ENCODE measurements around the gene C1orf210. TPM values are rescaled to one million over a fixed set of nuclear protein-coding genes. Genes with fewer than 3 reads are reported as not detected.

The C1orf210 gene
- polyA plus RNA-seq, 1 donor (not counting 4 experiments of a cell fraction or from before 2014, with no cell fraction given) = 5.6 TPM

DNA sequence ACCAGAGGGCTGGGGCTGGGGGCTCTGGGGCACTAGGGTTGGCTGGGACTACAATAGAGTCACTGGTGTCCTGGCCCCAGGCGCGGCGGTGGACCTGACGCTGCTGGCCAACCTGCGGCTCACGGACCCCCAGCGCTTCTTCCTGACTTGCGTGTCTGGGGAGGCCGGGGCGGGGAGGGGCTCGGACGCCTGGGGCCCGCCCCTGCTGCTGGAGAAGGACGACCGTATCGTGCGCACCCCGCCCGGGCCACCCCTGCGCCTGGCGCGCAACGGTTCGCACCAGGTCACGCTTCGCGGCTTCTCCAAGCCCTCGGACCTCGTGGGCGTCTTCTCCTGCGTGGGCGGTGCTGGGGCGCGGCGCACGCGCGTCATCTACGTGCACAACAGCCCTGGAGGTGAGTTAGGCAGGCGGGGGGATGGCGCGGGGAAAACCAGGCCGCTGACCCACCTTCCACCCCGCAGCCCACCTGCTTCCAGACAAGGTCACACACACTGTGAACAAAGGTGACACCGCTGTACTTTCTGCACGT is 19.5 kb upstream of the C1orf210 start:
- no peaks in the 10 kb centered on the region for H3K36me3 ChIP-seq (ENCODE audit: control insufficient read depth in 2 of 2, extremely low read depth in 1 of 2, insufficient read depth in 2 of 2, low read length in 2 of 2)
- no peak for DNase-seq (ENCODE audit: low read depth, low spot score)
- dilution Hi-C loops (cut with MboI; ENCODE audit: extremely low pct_ligation_motif_present, low sequenced_read_pairs) = no loop called here
- no peak overlapping the region for H2AFZ ChIP-seq (ENCODE audit: control insufficient read depth, low read length)
- no peaks in the 10 kb centered on the region for H3K9me3 ChIP-seq (ENCODE audit: control insufficient read depth, low read depth, low read length)
- TF ChIP-seq EZH2 (IDR thresholded peaks at IDR 0.05; ENCODE audit: low read length) = no peak
- TF ChIP-seq, protein P1, sequence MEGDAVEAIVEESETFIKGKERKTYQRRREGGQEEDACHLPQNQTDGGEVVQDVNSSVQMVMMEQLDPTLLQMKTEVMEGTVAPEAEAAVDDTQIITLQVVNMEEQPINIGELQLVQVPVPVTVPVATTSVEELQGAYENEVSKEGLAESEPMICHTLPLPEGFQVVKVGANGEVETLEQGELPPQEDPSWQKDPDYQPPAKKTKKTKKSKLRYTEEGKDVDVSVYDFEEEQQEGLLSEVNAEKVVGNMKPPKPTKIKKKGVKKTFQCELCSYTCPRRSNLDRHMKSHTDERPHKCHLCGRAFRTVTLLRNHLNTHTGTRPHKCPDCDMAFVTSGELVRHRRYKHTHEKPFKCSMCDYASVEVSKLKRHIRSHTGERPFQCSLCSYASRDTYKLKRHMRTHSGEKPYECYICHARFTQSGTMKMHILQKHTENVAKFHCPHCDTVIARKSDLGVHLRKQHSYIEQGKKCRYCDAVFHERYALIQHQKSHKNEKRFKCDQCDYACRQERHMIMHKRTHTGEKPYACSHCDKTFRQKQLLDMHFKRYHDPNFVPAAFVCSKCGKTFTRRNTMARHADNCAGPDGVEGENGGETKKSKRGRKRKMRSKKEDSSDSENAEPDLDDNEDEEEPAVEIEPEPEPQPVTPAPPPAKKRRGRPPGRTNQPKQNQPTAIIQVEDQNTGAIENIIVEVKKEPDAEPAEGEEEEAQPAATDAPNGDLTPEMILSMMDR (optimal IDR thresholded peaks at IDR 0.05 in 1 of 3, IDR thresholded peaks at IDR 0.05 in 1 of 3, conservative IDR thresholded peaks at IDR 0.05 in 1 of 3; ENCODE audit: extremely low read depth in 1 of 3, insufficient read depth in 2 of 3, low read length in 3 of 3) = no peak
- no peak overlapping the region for H3K9ac ChIP-seq (ENCODE audit: control insufficient read depth, extremely low read depth, insufficient read depth, low read length)
- H3K4me3 ChIP-seq (ENCODE audit: control insufficient read depth in 2 of 3, extremely low read depth in 1 of 3, insufficient read depth in 2 of 3, low read depth in 1 of 3, low read length in 3 of 3) = no peak overlapping the region
- no peak overlapping the region for H3K4me2 ChIP-seq (ENCODE audit: control insufficient read depth, extremely low read depth, insufficient read depth, low read depth, low read length)
- H3K9me1 ChIP-seq (ENCODE audit: control insufficient read depth, extremely low read depth, insufficient read depth, low read length) = no peaks in the 10 kb centered on the region
- H3K27me3 ChIP-seq (ENCODE audit: control insufficient read depth, extremely low read depth, insufficient read depth, low read length) = peaks cover 8% of the 10 kb centered on the region
- H3K4me1 ChIP-seq (ENCODE audit: control insufficient read depth, extremely low read depth, insufficient read depth, low read length) = no peaks in the 10 kb centered on the region
- no peak overlapping the region for H3K27ac ChIP-seq (ENCODE audit: control insufficient read depth, insufficient read depth, low read length)
- no peaks in the 10 kb centered on the region for H3K79me2 ChIP-seq (ENCODE audit: control insufficient read depth, insufficient read depth, low read length)
- H4K20me1 ChIP-seq (ENCODE audit: control insufficient read depth, extremely low read depth, insufficient read depth, low read length) = no peaks in the 10 kb centered on the region
- no peak for FAIRE-seq

DNA sequence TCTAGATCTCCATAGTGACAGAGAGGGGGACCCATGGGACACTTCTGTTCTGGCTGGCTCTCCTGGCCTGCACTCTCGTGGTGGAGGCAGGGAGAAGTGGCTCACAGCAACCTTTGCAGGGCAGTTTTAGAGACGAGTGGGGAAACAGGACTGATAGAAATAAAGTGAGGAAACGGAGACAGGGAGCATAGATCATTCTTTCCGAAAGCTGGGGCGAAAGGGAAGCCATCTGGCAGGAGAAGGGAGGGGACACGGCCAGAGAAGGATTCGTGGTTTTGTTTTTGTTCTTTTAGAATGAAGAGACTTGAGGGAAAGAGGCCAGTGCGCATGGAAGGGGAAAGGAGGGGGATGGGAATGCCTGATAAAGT is 18.9 kb upstream of the C1orf210 start:
- Histone ChIP-seq H3K4me1 (ENCODE audit: control insufficient read depth, extremely low read depth, insufficient read depth, low read length) (no peaks in the 10 kb centered on the region), H3K9me3 (ENCODE audit: control insufficient read depth, low read depth, low read length) (no peaks in the 10 kb centered on the region), H3K9me1 (ENCODE audit: control insufficient read depth, extremely low read depth, insufficient read depth, low read length) (no peaks in the 10 kb centered on the region), H3K36me3 (ENCODE audit: control insufficient read depth in 2 of 2, extremely low read depth in 1 of 2, insufficient read depth in 2 of 2, low read length in 2 of 2) (no peaks in the 10 kb centered on the region), H2AFZ (ENCODE audit: control insufficient read depth, low read length) (no peak overlapping the region), H3K4me3 (ENCODE audit: control insufficient read depth in 2 of 3, extremely low read depth in 1 of 3, insufficient read depth in 2 of 3, low read depth in 1 of 3, low read length in 3 of 3) (no peak overlapping the region), H3K27me3 (ENCODE audit: control insufficient read depth, extremely low read depth, insufficient read depth, low read length) (peaks cover 8% of the 10 kb centered on the region), H3K4me2 (ENCODE audit: control insufficient read depth, extremely low read depth, insufficient read depth, low read depth, low read length) (no peak overlapping the region), H3K79me2 (ENCODE audit: control insufficient read depth, insufficient read depth, low read length) (no peaks in the 10 kb centered on the region), H4K20me1 (ENCODE audit: control insufficient read depth, extremely low read depth, insufficient read depth, low read length) (no peaks in the 10 kb centered on the region), H3K9ac (ENCODE audit: control insufficient read depth, extremely low read depth, insufficient read depth, low read length) (no peak overlapping the region), H3K27ac (ENCODE audit: control insufficient read depth, insufficient read depth, low read length) (no peak overlapping the region)
- DNase-seq (ENCODE audit: low read depth, low spot score) (no peak), FAIRE-seq (no peak)
- TF ChIP-seq EZH2 (IDR thresholded peaks at IDR 0.05; ENCODE audit: low read length) = no peak
- TF ChIP-seq, protein P1 (optimal IDR thresholded peaks at IDR 0.05 in 1 of 3, IDR thresholded peaks at IDR 0.05 in 1 of 3, conservative IDR thresholded peaks at IDR 0.05 in 1 of 3; ENCODE audit: extremely low read depth in 1 of 3, insufficient read depth in 2 of 3, low read length in 3 of 3) = no peak
- dilution Hi-C loops (cut with MboI; ENCODE audit: extremely low pct_ligation_motif_present, low sequenced_read_pairs) = no loop called here
